ENCODE results near the gene NRG3. TPM values are rescaled to one million over a fixed set of nuclear protein-coding genes. Genes with fewer than 3 reads are reported as not detected.

Gene NRG3
- total RNA-seq, 2 donors from 2014 or later = 0.97 TPM; not detected in 1

DNA sequence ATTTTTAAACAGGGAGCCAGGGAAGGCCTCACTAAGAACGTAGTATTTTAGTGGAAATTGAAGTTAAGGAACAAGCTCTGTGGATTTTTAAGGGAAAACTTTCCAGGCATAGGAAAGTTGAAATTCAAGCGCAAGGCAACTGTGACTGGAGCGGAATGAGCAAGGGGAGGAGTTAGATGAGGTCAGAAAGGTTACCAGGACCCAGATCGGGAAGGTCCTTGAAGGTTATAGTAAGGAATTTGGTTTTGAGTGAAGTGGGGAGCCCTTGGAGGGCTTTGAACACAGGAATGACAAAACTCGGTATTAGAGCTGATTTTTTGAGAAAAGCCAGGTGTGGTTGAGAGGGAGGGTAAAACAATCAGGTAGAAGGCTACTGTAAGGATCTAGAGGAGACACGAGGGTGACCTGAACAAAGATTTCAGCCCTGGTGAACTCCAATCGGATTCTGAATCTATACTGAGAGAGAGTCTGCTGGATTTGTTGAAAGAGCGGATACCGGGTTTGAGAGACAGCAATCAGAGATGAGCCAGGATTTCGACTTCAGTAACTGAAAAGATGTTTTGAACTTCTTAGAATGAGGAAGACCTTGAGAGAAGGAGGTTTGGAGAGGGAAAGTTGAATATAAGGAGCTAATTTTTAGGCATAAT, 1013.9 kb downstream of the NRG3 start:
- no peaks in the 10 kb centered on the region for H3K4me1 ChIP-seq (replicated peaks)
- intact Hi-C loops (cut with DNase I) = no loop called here
- no peaks in the 10 kb centered on the region for H3K9me3 ChIP-seq
- 78% methylated on average over 10 of the region's 10 CpGs for WGBS
- H3K27ac ChIP-seq = no peak overlapping the region
- H3K27me3 ChIP-seq (replicated peaks; ENCODE audit: insufficient read depth) = no peaks in the 10 kb centered on the region
- TF ChIP-seq POLR2AphosphoS5 (IDR thresholded peaks at IDR 0.05) (no peak), POLR2A (IDR thresholded peaks at IDR 0.05) (no peak)
- TF ChIP-seq, protein P1, sequence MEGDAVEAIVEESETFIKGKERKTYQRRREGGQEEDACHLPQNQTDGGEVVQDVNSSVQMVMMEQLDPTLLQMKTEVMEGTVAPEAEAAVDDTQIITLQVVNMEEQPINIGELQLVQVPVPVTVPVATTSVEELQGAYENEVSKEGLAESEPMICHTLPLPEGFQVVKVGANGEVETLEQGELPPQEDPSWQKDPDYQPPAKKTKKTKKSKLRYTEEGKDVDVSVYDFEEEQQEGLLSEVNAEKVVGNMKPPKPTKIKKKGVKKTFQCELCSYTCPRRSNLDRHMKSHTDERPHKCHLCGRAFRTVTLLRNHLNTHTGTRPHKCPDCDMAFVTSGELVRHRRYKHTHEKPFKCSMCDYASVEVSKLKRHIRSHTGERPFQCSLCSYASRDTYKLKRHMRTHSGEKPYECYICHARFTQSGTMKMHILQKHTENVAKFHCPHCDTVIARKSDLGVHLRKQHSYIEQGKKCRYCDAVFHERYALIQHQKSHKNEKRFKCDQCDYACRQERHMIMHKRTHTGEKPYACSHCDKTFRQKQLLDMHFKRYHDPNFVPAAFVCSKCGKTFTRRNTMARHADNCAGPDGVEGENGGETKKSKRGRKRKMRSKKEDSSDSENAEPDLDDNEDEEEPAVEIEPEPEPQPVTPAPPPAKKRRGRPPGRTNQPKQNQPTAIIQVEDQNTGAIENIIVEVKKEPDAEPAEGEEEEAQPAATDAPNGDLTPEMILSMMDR (IDR thresholded peaks at IDR 0.05) = no peak
- no peak for DNase-seq (ENCODE audit: low spot score)
- H3K4me3 ChIP-seq = no peak overlapping the region
- no peaks in the 10 kb centered on the region for H3K36me3 ChIP-seq

DNA sequence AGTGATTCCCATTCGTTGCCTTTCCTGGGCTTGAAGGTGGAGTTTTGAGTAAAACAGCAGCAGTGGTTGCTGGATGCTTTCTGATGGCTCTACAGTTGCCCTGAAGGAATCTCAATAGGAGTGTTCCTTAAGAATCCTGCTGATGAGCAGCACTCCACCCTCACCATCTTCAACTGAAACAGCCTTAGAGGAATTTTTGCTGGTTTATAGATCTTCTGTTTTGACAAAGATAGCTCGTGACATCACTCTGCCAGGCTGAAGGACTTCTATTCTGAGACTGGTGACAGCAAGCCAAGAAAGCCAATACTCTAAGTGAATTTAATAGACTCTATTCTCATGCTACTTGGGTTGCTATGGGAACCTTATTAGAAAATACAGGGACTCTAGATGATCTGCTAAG, 1014.7 kb downstream of the NRG3 start:
- DNase-seq (ENCODE audit: low spot score) = no peak
- 55% methylated on average over 2 of the region's 2 CpGs for WGBS
- Histone ChIP-seq H3K9me3 (no peaks in the 10 kb centered on the region), H3K4me1 (replicated peaks) (no peaks in the 10 kb centered on the region), H3K27me3 (replicated peaks; ENCODE audit: insufficient read depth) (no peaks in the 10 kb centered on the region), H3K27ac (no peak overlapping the region), H3K4me3 (no peak overlapping the region), H3K36me3 (no peaks in the 10 kb centered on the region)
- no peak for TF ChIP-seq POLR2A (IDR thresholded peaks at IDR 0.05)
- TF ChIP-seq POLR2AphosphoS5 (IDR thresholded peaks at IDR 0.05) = no peak
- TF ChIP-seq, protein P1 (IDR thresholded peaks at IDR 0.05) = no peak
- intact Hi-C loops (cut with DNase I) = no loop called here

DNA sequence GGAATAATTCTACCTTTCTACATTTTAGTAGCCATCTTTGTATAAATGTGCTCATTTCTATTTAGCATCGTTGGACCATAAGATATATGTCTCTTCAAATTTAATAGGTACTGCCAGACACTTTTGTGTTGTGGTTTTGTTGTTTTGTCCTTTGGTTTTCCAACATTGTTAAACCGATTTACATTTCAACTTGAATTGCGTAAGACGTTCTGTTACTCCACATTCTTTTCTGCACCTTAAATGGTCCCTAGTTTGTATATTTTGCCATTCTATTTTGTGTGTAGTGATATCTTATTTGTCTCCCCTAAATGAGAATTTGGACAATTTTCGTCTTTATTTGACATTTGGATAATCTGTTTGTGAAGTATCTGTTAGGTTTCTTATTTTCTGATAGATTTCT, 1015.6 kb downstream of the NRG3 start:
- H3K4me1 ChIP-seq (replicated peaks) = no peaks in the 10 kb centered on the region
- no peaks in the 10 kb centered on the region for H3K9me3 ChIP-seq
- H3K27ac ChIP-seq = no peak overlapping the region
- WGBS = 85% methylated on average over 5 of the region's 5 CpGs
- no peaks in the 10 kb centered on the region for H3K27me3 ChIP-seq (replicated peaks; ENCODE audit: insufficient read depth)
- DNase-seq (ENCODE audit: low spot score) = no peak
- no peaks in the 10 kb centered on the region for H3K36me3 ChIP-seq
- H3K4me3 ChIP-seq = no peak overlapping the region
- TF ChIP-seq POLR2A (IDR thresholded peaks at IDR 0.05) (no peak), POLR2AphosphoS5 (IDR thresholded peaks at IDR 0.05) (no peak)
- TF ChIP-seq, protein P1 (IDR thresholded peaks at IDR 0.05) = no peak
- intact Hi-C loops (cut with DNase I) = no loop called here

DNA sequence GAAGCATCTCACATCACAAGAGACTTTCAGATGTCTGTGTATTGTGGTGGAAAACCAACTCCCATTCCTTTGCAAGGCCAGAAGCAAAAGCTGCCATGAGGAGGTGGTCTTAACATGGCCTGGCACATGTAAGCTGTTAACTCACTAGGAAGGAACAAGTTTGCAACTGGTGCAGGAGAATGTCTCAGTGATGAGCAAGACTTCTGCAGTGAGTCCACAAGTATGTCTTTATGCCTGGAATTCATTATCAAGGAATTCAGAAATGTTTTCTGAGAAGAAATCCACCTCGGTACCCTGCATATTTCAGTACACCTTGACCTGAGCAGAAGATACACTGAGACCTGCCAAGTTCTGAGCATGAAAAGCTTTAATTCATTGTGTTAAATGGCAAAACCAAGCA, 1033.1 kb downstream of the NRG3 start:
- no peak overlapping the region for H3K27ac ChIP-seq
- 79% methylated on average over 1 of the region's 1 CpG for WGBS

DNA sequence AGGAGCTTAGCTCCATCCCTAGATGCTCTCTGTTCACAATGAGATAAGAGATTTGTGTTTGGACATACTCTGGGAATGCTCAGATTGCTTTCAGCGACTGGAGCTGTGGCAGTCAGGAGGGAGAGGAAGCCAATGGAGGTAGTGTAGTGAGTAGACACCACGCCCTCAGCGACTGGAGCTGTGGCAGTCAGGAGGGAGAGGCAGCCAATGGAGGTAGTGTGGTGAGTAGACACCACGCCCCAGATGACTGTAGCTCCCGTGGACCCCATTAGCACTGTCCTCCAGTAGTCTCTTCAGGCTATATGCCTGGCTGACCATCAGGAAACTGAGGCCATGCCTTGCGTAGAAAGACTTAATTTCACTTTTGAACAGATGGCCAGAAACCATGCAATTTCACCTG, 1033.8 kb downstream of the NRG3 start:
- Histone ChIP-seq H3K36me3 (no peaks in the 10 kb centered on the region), H3K27me3 (replicated peaks; ENCODE audit: insufficient read depth) (no peaks in the 10 kb centered on the region), H3K4me3 (no peak overlapping the region), H3K4me1 (replicated peaks) (no peaks in the 10 kb centered on the region), H3K27ac (no peak overlapping the region), H3K9me3 (no peaks in the 10 kb centered on the region)
- TF ChIP-seq POLR2AphosphoS5 (IDR thresholded peaks at IDR 0.05) = no peak
- TF ChIP-seq, protein P1 (IDR thresholded peaks at IDR 0.05) = no peak
- no peak for TF ChIP-seq POLR2A (IDR thresholded peaks at IDR 0.05)
- DNase-seq (ENCODE audit: low spot score) = no peak
- WGBS = 73% methylated on average over 6 of the region's 6 CpGs
- intact Hi-C loops (cut with DNase I) = no loop called here

More for the DNA sequence above, 1033.1 kb downstream of the NRG3 start:
- DNase-seq (ENCODE audit: low spot score) = no peak
- Histone ChIP-seq H3K4me3 (no peak overlapping the region), H3K9me3 (no peaks in the 10 kb centered on the region), H3K4me1 (replicated peaks) (no peaks in the 10 kb centered on the region), H3K36me3 (no peaks in the 10 kb centered on the region), H3K27me3 (replicated peaks; ENCODE audit: insufficient read depth) (no peaks in the 10 kb centered on the region)
- intact Hi-C loops (cut with DNase I) = no loop called here
- TF ChIP-seq, protein P1 (IDR thresholded peaks at IDR 0.05) = no peak
- TF ChIP-seq POLR2AphosphoS5 (IDR thresholded peaks at IDR 0.05) (no peak), POLR2A (IDR thresholded peaks at IDR 0.05) (no peak)

All from prostate gland (tissue), 2 donors.